ENCODE data around the gene INPP5B.

Gene INPP5B

DNA sequence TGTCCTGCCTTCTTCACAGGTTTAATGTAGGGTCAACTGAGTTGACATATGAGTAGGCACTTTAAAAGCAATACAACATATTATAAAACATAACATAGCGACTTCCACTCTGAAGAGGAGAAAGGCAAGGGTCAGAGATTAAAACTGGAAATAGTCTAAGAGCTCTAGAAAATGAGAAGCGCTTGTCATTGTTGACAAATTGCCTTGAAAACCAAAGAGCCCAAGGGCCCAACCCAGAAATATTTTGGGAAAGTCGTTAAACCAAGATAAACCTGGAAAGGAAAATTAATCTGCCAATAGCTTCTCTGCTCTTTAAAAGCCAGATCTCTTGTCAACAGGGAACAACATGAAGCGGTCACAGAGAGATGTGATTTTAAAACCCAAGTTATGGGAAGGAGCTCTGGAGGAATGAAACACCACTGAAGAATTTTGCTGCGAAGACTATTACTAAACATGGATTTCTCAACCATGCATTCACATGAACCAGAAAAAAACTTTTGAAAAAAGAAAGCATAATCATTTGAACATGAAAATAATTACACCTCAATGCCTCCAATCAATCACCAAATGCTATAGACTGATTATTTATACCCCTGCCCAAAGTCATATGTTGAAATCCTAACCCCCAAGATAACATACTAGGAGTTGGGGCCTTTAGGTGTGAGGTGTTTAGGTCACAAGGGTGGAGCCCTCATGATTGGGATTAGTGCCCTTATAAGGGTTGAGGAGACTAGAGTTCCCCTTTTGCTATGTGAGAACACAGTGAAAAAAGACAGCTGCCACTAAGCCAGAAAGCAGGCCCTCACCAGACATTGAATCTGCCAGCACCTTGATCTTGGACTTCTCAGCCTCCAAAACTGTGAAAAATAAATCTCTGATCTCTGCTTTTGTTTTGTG is 54.5 kb downstream of the INPP5B start:
- TF ChIP-seq FOXA1 (IDR thresholded peaks at IDR 0.05) (no peak), FOXM1 (IDR thresholded peaks at IDR 0.05; ENCODE audit: borderline replicate concordance) (no peak), FOXK2 (IDR thresholded peaks at IDR 0.05) (no peak), HDGF (IDR thresholded peaks at IDR 0.05; ENCODE audit: borderline replicate concordance) (no peak), SP1 (IDR thresholded peaks at IDR 0.05) (no peak)
- no peak for DNase-seq (ENCODE audit: extremely low spot score)
- ChIA-PET CTCF (interaction anchor here (0.7 to 1.0 kb wide), 2 partner anchors 10 to 194 kb away, joined by 3 read pairs; no protein-coding TSS in a partner anchor), POLR2A (interaction anchor here (1.5 kb wide), 1 partner anchor 202 kb away, joined by 4 read pairs; a partner anchor contains a TSS)

- POLR2A ChIA-PET = no interaction called here
- CTCF ChIA-PET = interaction anchor here (1.1 kb wide), 1 partner anchor 45 kb away, joined by 3 read pairs; no protein-coding TSS in a partner anchor
- DNase-seq (ENCODE audit: extremely low spot score) = peak; percentile 37
- no peak for TF ChIP-seq ARNT (IDR thresholded peaks at IDR 0.05)
- TF ChIP-seq LEF1 (IDR thresholded peaks at IDR 0.05; ENCODE audit: borderline replicate concordance) = no peak
- TF ChIP-seq, protein P1, sequence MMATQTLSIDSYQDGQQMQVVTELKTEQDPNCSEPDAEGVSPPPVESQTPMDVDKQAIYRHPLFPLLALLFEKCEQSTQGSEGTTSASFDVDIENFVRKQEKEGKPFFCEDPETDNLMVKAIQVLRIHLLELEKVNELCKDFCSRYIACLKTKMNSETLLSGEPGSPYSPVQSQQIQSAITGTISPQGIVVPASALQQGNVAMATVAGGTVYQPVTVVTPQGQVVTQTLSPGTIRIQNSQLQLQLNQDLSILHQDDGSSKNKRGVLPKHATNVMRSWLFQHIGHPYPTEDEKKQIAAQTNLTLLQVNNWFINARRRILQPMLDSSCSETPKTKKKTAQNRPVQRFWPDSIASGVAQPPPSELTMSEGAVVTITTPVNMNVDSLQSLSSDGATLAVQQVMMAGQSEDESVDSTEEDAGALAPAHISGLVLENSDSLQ (IDR thresholded peaks at IDR 0.05) = no peak
- no peak for TF ChIP-seq FOXK2 (IDR thresholded peaks at IDR 0.05)
- no peak for TF ChIP-seq ZNF384 (IDR thresholded peaks at IDR 0.05)
- TF ChIP-seq BHLHE40 (IDR thresholded peaks at IDR 0.05; ENCODE audit: borderline replicate concordance) = no peak
- no peak for TF ChIP-seq FOXM1 (IDR thresholded peaks at IDR 0.05; ENCODE audit: borderline replicate concordance)
Observed at GRCh38 chr1:37890378-37891014, 56.4 kb downstream of the INPP5B start.

DNA sequence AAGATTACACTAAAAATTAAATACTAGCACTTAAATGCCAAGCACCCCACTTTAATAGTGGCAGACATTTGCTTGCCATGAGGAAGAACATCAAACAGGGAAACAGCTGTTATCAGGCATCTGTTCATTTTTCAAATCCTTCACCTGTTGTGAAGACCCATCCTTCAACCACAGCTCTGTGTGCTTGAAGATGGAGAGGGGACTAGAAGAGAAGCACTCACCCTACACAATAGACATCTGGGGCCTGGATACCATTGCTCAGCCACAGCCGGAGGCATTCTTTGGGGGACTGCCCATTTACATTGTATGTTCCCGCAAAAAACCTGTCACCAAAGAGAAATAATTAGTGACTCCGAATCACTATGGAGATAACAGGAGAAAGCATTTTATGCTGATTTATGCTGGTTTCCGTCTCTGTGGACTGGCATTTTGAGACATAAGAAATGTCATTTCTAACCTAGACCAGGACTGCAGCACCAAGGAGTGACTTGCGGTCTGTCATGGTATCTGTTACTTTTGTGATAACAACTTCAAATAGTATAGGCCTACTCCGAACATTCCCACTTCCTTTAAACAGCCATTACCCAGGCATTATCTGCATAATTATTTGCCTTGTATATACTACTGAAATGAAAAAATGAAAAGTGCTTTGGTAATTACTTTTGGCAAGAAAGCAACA is 58.7 kb downstream of the INPP5B start:
- no peak for DNase-seq (ENCODE audit: extremely low spot score)
- ChIA-PET CTCF (interaction anchor here (0.8 kb wide), 1 partner anchor 48 kb away, joined by 4 read pairs; no protein-coding TSS in a partner anchor), POLR2A (interaction anchor here (1.3 kb wide), 1 partner anchor 29 kb away, joined by 4 read pairs; the partner anchor contains the start of gene MTF1)
- TF ChIP-seq FOXA1 (IDR thresholded peaks at IDR 0.05) (no peak), BHLHE40 (IDR thresholded peaks at IDR 0.05; ENCODE audit: borderline replicate concordance) (no peak), FOXM1 (IDR thresholded peaks at IDR 0.05; ENCODE audit: borderline replicate concordance) (no peak), HDGF (IDR thresholded peaks at IDR 0.05; ENCODE audit: borderline replicate concordance) (no peak), ELF4 (IDR thresholded peaks at IDR 0.05) (no peak), ARNT (IDR thresholded peaks at IDR 0.05) (no peak), ZNF384 (IDR thresholded peaks at IDR 0.05) (no peak)

DNA sequence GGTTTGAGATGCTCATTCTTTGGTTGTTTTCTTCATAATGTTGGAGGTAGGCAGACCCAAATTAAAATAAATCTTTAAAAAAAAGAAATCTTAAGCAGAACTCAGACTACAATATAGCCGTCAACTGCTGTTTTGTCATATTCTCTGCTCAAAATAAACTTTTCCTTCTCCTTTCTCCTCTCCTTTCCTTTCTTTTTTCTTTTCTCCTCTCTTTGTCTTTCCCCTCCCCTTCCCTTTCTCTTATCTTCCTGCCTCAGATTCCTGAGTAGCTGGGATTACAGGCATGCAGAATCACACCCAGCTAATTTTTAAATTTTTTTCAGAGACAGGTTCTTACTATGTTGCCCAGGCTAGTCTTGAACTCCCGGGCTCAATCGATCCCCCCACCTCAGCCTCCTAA is 62.7 kb downstream of the INPP5B start:
- ChIA-PET CTCF (no interaction called here), POLR2A (no interaction called here)
- DNase-seq (ENCODE audit: extremely low spot score) = no peak

DNA sequence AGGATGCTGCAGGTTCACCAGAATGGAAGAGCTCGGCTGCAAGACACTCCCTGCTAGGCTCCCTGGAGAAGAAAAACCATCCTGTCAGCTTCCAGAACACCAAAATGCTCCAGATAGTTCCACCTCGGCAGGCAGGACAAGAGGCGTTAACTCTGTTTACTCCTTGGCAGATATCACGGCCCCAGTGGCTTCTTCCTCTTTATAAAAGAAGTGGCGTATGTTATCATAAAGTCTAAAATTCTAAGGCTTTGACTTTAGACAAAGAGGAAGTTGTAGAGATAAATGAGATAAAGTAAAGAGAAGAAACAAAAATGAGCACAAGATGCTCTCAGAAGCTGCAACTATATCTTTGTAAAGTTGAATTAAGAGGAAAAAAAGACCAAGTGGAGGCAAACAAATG is 63.2 kb downstream of the INPP5B start:
- ChIA-PET POLR2A (no interaction called here), CTCF (no interaction called here)
- DNase-seq (ENCODE audit: extremely low spot score) = no peak

More for the DNA sequence above, 62.7 kb downstream of the INPP5B start:
- no peak for TF ChIP-seq LEF1 (IDR thresholded peaks at IDR 0.05; ENCODE audit: borderline replicate concordance)
- no peak for TF ChIP-seq FOXA1 (IDR thresholded peaks at IDR 0.05)
- TF ChIP-seq FOXK2 (IDR thresholded peaks at IDR 0.05) = no peak
- TF ChIP-seq ARNT (IDR thresholded peaks at IDR 0.05) = no peak
- TF ChIP-seq, protein P1 (IDR thresholded peaks at IDR 0.05) = no peak
- TF ChIP-seq ELF4 (IDR thresholded peaks at IDR 0.05) = no peak
- no peak for TF ChIP-seq NFRKB (IDR thresholded peaks at IDR 0.05)
- no peak for TF ChIP-seq HDGF (IDR thresholded peaks at IDR 0.05; ENCODE audit: borderline replicate concordance)
- TF ChIP-seq L3MBTL2 (conservative IDR thresholded peaks at IDR 0.05) = no peak
- no peak for TF ChIP-seq TARDBP (IDR thresholded peaks at IDR 0.05)
- TF ChIP-seq SP1 (IDR thresholded peaks at IDR 0.05) = no peak
- TF ChIP-seq FOXM1 (IDR thresholded peaks at IDR 0.05; ENCODE audit: borderline replicate concordance) = no peak
- TF ChIP-seq SUZ12 (IDR thresholded peaks at IDR 0.05) = no peak

More for the DNA sequence above, 63.2 kb downstream of the INPP5B start:
- TF ChIP-seq FOXM1 (IDR thresholded peaks at IDR 0.05; ENCODE audit: borderline replicate concordance) = no peak
- TF ChIP-seq, protein P1 (IDR thresholded peaks at IDR 0.05) = no peak
- TF ChIP-seq LEF1 (IDR thresholded peaks at IDR 0.05; ENCODE audit: borderline replicate concordance) = no peak
- no peak for TF ChIP-seq CTBP1 (IDR thresholded peaks at IDR 0.05; ENCODE audit: borderline replicate concordance)
- TF ChIP-seq NFRKB (IDR thresholded peaks at IDR 0.05) = no peak
- no peak for TF ChIP-seq HDGF (IDR thresholded peaks at IDR 0.05; ENCODE audit: borderline replicate concordance)
- no peak for TF ChIP-seq TARDBP (IDR thresholded peaks at IDR 0.05)
- TF ChIP-seq SP1 (IDR thresholded peaks at IDR 0.05) = no peak
- no peak for TF ChIP-seq FOXA1 (IDR thresholded peaks at IDR 0.05)
- TF ChIP-seq ZNF384 (IDR thresholded peaks at IDR 0.05) = no peak
- no peak for TF ChIP-seq BHLHE40 (IDR thresholded peaks at IDR 0.05; ENCODE audit: borderline replicate concordance)
- no peak for TF ChIP-seq SUZ12 (IDR thresholded peaks at IDR 0.05)
- TF ChIP-seq L3MBTL2 (conservative IDR thresholded peaks at IDR 0.05) = no peak
- TF ChIP-seq ELF4 (IDR thresholded peaks at IDR 0.05) = no peak
- no peak for TF ChIP-seq ARNT (IDR thresholded peaks at IDR 0.05)
- no peak for TF ChIP-seq FOXK2 (IDR thresholded peaks at IDR 0.05)
